Loucy (cell line): Measurements from ENCODE around the gene CLEC16A.

Experiments used
- EZH2phosphoT487 ChIP-seq: fragments of 200-600 bp; IDR thresholded peaks from 2 replicates; pipeline ENCODE4 v1.6.1; 2018; ENCODE audit warnings: antibody characterized with exemption, mild to moderate bottlenecking, moderate library complexity, borderline replicate concordance
- TF ChIP-seq, protein P1 (sequence below): fragments of 200-600 bp; sonication (generic); conservative IDR thresholded peaks from 2 replicates; pipeline ENCODE4 v1.5.1; 2014; ENCODE audit warnings: mild to moderate bottlenecking, antibody characterized with exemption, low read length

DNA sequence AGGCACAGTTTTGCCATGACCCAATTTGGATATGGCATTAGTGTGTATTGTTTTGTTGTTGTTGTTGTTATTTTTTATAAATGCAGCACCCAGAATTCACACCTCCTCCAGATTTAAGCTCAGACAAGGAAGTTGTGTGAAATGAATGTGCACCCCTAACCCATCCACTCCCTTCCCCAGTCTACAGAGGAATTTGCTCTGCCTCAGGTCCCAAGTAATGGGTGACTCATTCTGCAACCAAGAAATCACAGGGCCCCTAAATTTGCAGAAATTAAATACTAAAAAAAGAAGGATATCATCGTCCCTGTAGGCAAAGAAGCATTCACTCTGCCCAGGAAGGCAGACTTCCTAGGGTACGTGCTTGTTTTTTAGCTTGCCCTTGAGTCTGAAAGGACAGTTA is 62.3 kb downstream of the CLEC16A start:
- TF ChIP-seq, protein P1, sequence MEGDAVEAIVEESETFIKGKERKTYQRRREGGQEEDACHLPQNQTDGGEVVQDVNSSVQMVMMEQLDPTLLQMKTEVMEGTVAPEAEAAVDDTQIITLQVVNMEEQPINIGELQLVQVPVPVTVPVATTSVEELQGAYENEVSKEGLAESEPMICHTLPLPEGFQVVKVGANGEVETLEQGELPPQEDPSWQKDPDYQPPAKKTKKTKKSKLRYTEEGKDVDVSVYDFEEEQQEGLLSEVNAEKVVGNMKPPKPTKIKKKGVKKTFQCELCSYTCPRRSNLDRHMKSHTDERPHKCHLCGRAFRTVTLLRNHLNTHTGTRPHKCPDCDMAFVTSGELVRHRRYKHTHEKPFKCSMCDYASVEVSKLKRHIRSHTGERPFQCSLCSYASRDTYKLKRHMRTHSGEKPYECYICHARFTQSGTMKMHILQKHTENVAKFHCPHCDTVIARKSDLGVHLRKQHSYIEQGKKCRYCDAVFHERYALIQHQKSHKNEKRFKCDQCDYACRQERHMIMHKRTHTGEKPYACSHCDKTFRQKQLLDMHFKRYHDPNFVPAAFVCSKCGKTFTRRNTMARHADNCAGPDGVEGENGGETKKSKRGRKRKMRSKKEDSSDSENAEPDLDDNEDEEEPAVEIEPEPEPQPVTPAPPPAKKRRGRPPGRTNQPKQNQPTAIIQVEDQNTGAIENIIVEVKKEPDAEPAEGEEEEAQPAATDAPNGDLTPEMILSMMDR: no peak
- TF ChIP-seq EZH2phosphoT487: no peak
